ENCODE measurements around the gene SLC35F3.

GRCh38 chr1:234201600-234201999, 297.1 kb downstream of the SLC35F3 start:
- no peak for TF ChIP-seq CTCF (IDR thresholded peaks at IDR 0.05; ENCODE audit: insufficient read depth, low read length, poor library complexity, severe bottlenecking)
- no peak for TF ChIP-seq EZH2phosphoT487 (conservative IDR thresholded peaks at IDR 0.05; ENCODE audit: low read length)
